HG03457 (cell line): ENCODE measurements around the gene CARD14.
"Not testable (repeated sequence)": the region's sequence is repeated elsewhere in the genome, so short reads cannot be mapped to it uniquely, and the experiment has no call there.

ENCODE experiments used
- ATAC-seq: cut with Tn5 transposase; IDR thresholded peaks from one replicate; pipeline ENCODE4 v1.9.1; 2021; ENCODE audit warnings: moderate number of reproducible peaks; ENCODE audit not compliant: unreplicated experiment

CARD14 gene

DNA sequence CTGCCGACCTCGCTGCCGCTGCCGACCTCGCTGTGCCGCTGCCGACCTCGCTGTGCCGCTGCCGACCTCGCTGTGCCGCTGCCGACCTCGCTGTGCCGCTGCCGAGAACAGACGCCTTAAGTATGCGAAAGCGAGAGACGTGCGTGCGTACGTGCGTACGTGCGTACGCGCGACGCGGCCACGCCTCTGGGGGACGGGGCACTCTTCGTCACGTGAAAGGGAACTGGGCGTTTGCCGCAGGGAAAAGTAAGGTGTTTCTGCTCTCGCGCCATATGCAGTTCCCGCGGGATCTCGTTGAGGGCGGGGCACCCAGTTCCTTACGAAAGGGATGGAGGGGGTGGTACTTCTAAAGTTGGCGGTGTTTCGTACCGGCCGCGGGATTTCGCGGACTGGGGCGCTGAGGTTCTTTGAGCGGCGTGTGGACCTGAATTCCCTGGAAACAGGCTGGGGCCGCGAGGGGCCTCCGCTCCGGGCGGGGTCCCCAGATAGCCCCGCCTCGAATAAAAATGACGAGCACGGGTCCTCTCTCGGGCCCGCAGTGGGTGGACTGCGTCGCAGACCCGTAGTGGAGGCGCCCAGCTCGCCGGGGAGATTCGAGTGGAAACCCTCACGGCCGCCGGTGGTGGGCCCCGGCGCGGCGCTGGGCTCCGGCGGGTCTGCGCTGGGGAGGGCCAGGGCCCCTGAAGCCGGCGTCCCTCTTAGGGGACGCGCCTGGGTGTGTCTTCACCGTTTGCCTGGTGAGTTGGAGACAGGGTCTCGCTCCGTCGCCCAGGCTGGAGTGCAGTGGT is 22.6 kb upstream of the CARD14 start, which contains the start of gene EIF4A3:
Gene EIF4A3, minus strand, starts transcription at position 94 of the 788 bp plus-strand sequence. CDS start 167 bp downstream, outside the sequence.
- ATAC-seq, result peak; percentile 65

- no peak for ATAC-seq
Measured at GRCh38 chr17:80151333-80151732, 18.5 kb upstream of the CARD14 start.

DNA sequence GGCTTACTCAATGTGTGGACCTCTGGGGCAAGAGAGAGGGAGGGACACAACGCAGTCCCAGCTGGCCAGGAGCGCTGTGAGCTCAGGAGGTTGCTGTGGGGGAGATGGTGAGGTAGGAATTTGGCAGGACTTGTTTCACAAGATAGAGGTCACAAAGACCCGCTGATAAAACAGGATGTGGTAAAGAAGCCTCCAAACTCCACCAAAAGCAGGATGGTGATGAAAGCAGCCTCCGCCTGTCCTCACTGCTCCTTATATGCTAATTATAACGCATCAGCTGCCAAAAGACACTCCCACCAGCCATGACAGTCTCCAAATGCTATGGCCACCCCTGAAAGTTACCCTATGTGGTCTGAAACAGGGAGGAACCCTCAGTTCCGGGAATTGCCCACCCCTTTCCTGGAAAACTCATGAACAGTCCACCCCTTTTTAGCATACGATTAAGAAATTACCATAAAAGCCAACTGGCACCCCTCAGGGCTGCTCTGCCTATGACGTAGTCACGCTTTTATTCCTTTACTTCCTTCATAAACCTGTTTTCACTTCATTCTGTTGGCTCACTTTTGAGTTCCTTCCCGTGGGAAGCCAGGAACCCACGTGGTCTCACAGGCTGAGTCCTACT is 17.6 kb upstream of the CARD14 start:
- no peak for ATAC-seq

DNA sequence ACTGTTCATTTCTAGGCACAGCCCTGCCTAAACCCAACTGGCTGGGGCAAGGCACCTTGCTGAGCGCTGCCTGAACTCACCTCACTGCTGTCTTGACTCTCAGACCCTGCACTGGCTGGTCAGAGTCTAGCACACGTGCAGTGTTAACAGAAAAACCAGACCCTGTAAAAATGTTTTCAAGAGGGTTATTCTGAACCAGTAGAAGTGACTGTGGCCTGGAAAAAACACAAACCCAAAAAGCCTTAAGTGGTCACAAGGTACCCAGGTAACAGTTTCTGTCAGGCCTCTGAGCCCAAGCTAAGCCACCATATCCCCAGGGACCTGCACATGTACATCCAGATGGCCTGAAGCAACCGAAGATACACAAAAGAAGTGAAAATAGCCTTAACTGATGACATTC is 16.8 kb upstream of the CARD14 start:
- no peak for ATAC-seq

DNA sequence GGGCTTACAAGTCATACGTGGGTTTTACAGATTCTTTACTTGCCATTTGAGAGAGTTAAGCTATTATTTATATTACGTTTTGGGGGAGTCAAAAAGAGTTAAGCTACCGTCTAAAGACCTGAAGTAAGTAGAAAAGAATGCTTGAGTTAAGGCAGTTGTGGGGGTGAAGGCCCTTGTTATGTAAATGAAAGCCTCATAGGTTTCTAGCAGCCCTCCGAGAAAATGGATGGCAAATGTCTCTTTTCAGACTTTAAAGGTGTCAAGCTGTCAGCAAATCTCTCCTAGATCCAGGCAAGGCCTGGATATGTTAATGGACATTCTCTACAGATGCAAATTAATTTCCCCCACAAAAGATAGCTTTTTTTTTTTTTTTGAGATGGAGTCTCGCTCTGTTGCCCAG is 15.7 kb upstream of the CARD14 start:
- no peak for ATAC-seq

DNA sequence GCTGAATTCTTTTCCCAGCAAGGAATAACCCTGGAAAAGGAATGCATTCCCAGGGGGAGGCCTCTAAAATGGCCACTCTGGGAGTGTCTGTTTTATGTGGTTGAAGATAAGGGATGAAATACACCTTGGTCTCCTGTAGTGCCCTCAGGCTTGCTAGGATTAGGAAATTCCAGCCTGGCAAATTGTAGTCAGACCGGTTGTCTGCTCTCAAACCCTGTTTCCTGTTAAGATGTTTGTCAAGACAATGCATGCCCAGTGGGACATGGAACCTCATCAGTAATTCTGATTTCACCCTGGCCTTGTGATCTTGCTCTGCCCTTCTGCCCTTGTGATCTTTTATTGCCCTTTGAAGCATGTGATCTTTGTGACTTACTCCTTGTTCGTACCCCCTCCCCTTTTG is 14.2 kb upstream of the CARD14 start:
- ATAC-seq, result not testable (repeated sequence)

- ATAC-seq, result no peak
Measured at GRCh38 chr17:80158846-80159245, 11.0 kb upstream of the CARD14 start.

- no peak for ATAC-seq
Measured at GRCh38 chr17:80160536-80160935, 9.3 kb upstream of the CARD14 start.

DNA sequence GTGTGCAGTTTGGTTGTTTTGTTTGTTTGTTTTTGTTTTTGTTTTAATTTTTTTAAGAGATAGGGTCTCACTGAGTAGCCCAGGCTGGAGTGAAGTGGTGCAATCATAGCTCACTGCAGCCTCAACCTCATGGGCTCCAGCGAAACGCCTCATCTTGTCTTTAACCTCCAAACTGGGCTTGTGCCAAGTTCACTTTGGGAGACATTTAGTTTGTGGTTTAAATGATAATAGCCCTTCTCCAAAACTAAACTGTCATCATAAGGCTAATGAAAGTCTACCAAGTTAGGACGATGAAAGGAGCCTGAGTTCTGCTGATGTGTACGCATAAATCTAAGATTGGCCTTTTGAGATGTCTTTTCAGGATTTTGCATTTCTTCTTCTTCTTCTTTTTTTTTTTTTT is 6.5 kb upstream of the CARD14 start:
- ATAC-seq, result no peak

- no peak for ATAC-seq
Measured at GRCh38 chr17:80164185-80164584, 5.6 kb upstream of the CARD14 start.

DNA sequence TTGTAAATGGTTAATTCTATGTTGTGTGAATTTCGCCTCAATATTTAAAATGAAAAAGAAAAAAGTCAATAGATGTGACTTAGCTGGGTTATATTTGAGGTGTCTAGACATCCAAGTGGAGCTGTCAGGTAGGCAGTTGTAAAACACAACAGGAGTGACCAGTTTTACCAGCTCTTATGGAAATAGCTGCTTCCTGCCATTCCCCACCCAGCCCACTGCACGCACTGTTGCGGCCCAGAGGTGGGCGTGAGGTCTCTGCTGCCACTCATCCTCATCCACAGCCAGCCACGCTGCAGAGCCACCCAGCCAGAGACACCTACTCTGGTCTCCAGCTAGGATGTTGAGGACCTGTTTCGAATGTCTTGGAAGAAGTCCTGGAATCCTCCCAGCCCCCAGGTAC is 3.4 kb upstream of the CARD14 start:
- ATAC-seq, result no peak

DNA sequence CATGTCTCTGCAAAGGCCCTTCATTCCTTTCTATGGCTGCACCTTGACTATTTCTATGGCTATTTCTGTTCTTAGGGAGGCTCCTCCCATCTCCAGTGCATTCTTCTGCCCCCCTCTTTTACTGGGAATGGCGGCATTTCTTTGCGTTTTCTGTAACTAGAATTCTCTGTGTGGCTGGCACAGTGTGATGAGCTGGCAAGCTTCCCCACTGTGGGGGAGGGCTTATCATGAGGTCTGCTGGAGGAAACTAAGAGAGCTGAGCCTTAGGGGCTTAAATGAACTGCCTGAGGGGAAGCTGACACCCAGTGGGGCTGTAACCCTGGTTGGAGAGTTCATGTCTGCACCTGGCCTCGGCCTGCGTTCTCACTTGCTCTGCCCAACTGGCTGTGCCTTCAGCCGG is 1.5 kb upstream of the CARD14 start:
- ATAC-seq, result no peak

DNA sequence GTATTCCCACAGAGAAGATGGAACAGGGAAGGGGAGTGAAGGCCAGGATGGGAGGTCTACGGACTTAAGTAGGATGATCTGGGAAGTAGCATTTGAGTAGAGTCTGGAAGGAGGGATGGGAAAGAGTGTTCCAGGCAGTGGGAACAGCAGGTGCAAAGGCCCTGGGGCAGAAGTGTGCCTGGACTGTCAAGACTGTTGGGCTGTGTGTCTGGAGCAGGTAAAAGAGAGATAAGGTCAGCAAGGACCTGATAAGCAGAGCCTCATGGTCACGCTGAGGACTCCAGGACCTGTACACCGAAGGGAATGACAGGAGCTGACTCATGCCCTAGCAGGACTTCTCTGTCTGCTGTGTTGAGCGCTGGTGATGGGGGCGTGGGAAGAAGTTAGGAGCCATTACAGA is 723 bp upstream of the CARD14 start:
- no peak for ATAC-seq

GRCh38 chr17:80171681-80172080 is 1.9 kb downstream of the CARD14 start:
- no peak for ATAC-seq

GRCh38 chr17:80173126-80173525 is 3.3 kb downstream of the CARD14 start:
- no peak for ATAC-seq

GRCh38 chr17:80173916-80174315 is 4.1 kb downstream of the CARD14 start:
- no peak for ATAC-seq

- no peak for ATAC-seq
Measured at GRCh38 chr17:80176757-80177156, 6.9 kb downstream of the CARD14 start.

DNA sequence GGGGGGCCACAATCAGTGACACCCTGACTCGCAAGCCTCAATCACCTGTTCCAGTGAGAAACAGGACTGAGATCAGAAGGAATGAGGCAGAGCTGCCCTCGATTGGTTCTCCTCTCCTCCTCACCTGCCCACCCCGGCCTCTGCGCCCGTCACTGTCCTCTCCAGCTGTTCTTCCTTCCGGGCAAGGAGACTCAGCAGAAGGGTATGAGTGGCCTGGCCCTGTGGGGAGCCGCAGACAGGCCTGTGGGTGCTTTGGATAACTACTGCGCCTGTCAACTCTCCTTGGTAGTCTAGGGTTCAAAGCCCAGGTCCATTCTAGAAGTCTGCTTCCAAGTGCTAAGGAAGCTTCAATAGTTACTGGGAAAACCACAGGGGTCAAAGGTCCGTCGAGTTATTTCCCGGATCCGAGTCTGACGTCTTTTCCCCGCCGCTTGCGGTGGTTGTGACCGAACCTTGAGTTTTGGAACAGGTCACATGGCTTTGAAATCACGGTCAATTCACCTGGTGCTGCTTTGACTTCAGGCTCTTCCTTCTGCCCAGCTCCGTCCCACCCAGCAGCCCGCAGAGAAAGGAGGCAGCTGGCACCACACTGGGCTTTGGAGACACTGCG is 8.3 kb downstream of the CARD14 start:
- no peak for ATAC-seq

DNA sequence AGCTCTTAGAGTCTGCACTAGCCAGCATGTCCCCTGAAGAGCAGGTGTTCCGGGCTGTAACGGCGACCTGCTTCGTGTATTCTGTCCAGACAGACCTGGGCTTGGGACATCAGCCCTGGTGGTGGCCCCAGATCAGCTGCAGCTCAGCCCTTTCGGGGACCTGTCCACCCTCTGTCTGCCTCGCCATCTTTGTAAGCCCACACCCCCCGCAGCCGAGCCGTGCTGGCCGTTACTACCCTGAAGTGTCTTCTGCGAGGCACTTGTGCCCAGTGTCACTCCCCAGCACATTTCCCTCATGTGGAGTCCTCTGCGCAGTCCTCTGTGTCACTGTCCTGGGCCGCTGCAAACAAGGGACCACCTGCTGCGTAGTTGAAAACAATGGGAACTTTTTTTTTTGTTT is 10.4 kb downstream of the CARD14 start:
- ATAC-seq, result no peak

DNA sequence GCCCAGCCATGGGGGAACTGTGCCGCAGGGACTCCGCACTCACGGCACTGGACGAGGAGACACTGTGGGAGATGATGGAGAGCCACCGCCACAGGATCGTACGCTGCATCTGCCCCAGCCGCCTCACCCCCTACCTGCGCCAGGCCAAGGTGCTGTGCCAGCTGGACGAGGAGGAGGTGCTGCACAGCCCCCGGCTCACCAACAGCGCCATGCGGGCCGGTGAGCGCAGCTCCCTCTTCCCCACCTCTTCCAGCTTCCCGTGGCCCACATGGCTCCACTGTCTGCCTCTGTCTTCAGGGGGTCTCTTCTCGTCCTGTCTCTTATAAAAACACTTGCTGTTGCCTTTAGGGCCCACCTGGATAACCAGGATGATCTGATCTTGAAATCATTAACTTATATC is 11.6 kb downstream of the CARD14 start:
- no peak for ATAC-seq

- no peak for ATAC-seq
Measured at GRCh38 chr17:80182118-80182844, 12.5 kb downstream of the CARD14 start.

- no peak for ATAC-seq
Measured at GRCh38 chr17:80182845-80183223, 13.0 kb downstream of the CARD14 start.
